ENCODE measurements around the gene MLYCD. TPM values are rescaled to one million over a fixed set of nuclear protein-coding genes. Genes with fewer than 3 reads are reported as not detected.

The MLYCD gene
- total and polyA plus RNA-seq, 4 donors: 3.7 to 24.4 (median 7.5) TPM

DNA sequence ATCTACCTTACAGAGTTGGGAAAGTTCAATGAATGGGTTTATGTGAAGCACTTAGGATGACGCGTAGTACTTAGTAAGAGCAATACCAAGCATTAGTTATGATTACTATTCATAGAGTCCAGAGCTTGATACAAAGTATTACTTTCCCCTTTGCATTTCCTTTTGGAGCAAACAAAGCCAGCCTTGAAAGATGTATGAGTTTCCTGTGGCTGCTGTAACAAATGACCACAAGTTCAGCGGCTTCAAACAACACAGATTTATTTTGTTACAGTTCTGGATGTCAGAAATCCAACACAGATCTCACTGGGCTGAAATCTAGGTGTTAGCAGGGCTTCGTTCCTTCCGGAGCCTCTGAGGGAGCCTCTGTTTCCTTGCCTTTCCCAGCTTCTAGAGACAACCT lies 8.6 kb upstream of the MLYCD start (continued):
- TF ChIP-seq, protein P1, sequence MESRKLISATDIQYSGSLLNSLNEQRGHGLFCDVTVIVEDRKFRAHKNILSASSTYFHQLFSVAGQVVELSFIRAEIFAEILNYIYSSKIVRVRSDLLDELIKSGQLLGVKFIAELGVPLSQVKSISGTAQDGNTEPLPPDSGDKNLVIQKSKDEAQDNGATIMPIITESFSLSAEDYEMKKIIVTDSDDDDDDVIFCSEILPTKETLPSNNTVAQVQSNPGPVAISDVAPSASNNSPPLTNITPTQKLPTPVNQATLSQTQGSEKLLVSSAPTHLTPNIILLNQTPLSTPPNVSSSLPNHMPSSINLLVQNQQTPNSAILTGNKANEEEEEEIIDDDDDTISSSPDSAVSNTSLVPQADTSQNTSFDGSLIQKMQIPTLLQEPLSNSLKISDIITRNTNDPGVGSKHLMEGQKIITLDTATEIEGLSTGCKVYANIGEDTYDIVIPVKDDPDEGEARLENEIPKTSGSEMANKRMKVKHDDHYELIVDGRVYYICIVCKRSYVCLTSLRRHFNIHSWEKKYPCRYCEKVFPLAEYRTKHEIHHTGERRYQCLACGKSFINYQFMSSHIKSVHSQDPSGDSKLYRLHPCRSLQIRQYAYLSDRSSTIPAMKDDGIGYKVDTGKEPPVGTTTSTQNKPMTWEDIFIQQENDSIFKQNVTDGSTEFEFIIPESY (IDR thresholded peaks at IDR 0.05): no peak
- TF ChIP-seq FOXA1 (IDR thresholded peaks at IDR 0.05) (no peak), GABPA (IDR thresholded peaks at IDR 0.05 in 1 of 2, conservative IDR thresholded peaks at IDR 0.05 in 1 of 2) (no peak), NR2F2 (IDR thresholded peaks at IDR 0.05) (no peak), JUND (IDR thresholded peaks at IDR 0.05) (no peak), YY1 (IDR thresholded peaks at IDR 0.05) (no peak)
- TF ChIP-seq, protein P2, sequence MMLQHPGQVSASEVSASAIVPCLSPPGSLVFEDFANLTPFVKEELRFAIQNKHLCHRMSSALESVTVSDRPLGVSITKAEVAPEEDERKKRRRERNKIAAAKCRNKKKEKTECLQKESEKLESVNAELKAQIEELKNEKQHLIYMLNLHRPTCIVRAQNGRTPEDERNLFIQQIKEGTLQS (IDR thresholded peaks at IDR 0.05): no peak
- TF ChIP-seq, protein P3, sequence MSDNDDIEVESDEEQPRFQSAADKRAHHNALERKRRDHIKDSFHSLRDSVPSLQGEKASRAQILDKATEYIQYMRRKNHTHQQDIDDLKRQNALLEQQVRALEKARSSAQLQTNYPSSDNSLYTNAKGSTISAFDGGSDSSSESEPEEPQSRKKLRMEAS (IDR thresholded peaks at IDR 0.05): no peak

DNA sequence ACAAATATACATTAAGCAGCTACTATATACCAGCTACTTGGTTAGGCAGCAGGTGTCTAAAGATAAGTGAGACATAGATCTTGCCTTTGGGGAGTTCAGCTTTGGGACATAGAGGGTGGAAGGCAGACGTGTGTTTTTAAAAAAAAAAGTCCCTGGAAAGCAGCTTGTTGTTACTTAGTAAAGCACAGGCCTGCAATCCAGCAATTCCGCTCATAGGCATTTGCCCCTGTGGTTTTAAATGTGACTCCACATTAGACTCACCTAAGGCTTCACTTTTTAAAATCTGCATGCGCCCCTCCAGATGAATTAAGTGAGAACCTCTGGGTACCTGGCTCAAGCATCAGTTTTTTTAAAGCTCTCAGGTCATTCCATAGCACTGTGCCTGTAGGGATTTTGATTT lies 7.2 kb upstream of the MLYCD start:
- DNase-seq (ENCODE audit: low spot score): no peak
- no peaks in the 10 kb centered on the region for H3K36me3 ChIP-seq (ENCODE audit: control insufficient read depth in 4 of 4, insufficient read depth in 3 of 4, low read depth in 1 of 4, low read length in 3 of 4)
- no peak overlapping the region for H3K9ac ChIP-seq (ENCODE audit: low read depth in 1 of 2, low read length in 2 of 2)
- peaks cover 0 to 5% (median 3%) of the 10 kb centered on the region in 4 donors for H3K9me3 ChIP-seq (ENCODE audit: control insufficient read depth in 4 of 4, low read length in 3 of 4)
- TF ChIP-seq GABPA (IDR thresholded peaks at IDR 0.05 in 1 of 2, conservative IDR thresholded peaks at IDR 0.05 in 1 of 2) (no peak), HNF4A (conservative IDR thresholded peaks at IDR 0.05) (no peak), HNF4G (IDR thresholded peaks at IDR 0.05) (no peak), SP1 (IDR thresholded peaks at IDR 0.05) (no peak)
- H3K4me3 ChIP-seq (ENCODE audit: low read depth in 1 of 3, low read length in 3 of 3): no peak overlapping the region
- no peaks in the 10 kb centered on the region for H3K4me1 ChIP-seq (ENCODE audit: control insufficient read depth in 4 of 4, insufficient read depth in 4 of 4, low read length in 3 of 4)
- no peak overlapping the region for H3K27ac ChIP-seq (ENCODE audit: low read depth in 1 of 2, low read length in 2 of 2)
- no peaks in the 10 kb centered on the region for H3K27me3 ChIP-seq (ENCODE audit: control insufficient read depth in 4 of 4, insufficient read depth in 4 of 4, low read length in 3 of 4)
- WGBS: 86% methylated on average over 3 of the region's 3 CpGs

DNA sequence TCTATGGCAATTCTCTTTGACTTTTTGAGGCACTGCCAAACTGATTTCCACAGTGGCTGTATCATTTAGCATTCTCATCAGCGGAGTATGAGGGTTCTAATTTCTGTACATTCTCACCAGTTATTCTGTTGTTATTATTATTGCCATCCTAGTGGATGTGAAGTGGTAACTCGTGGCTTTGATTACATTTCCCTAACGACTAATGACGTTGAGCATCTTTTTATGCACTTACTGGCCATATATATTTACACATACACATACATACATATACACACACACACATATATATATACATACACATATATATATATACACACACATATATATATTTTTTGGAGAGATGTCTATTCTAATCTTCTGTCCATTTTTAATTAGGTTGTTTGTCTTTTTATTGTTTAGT lies 3.7 kb upstream of the MLYCD start:
- Histone ChIP-seq H3K4me3 (ENCODE audit: low read depth in 1 of 3, low read length in 3 of 3) (no peak overlapping the region), H3K9ac (ENCODE audit: low read depth in 1 of 2, low read length in 2 of 2) (no peak overlapping the region), H3K27me3 (ENCODE audit: control insufficient read depth in 4 of 4, insufficient read depth in 4 of 4, low read length in 3 of 4) (no peaks in the 10 kb centered on the region), H3K4me1 (ENCODE audit: control insufficient read depth in 4 of 4, insufficient read depth in 4 of 4, low read length in 3 of 4) (peaks cover 0 to 13% (median 11%) of the 10 kb centered on the region in 4 donors), H3K9me3 (ENCODE audit: control insufficient read depth in 4 of 4, low read length in 3 of 4) (peaks cover 0 to 5% (median 3%) of the 10 kb centered on the region in 4 donors), H3K36me3 (ENCODE audit: control insufficient read depth in 4 of 4, insufficient read depth in 3 of 4, low read depth in 1 of 4, low read length in 3 of 4) (no peaks in the 10 kb centered on the region), H3K27ac (ENCODE audit: low read depth in 1 of 2, low read length in 2 of 2) (no peak overlapping the region)
- 86% methylated on average over 4 of the region's 4 CpGs for WGBS
- no peak for DNase-seq (ENCODE audit: low spot score)
- TF ChIP-seq RXRA (IDR thresholded peaks at IDR 0.05): no peak
- TF ChIP-seq, protein P3 (IDR thresholded peaks at IDR 0.05): no peak
- no peak for TF ChIP-seq HNF4G (IDR thresholded peaks at IDR 0.05)
- no peak for TF ChIP-seq HNF4A (conservative IDR thresholded peaks at IDR 0.05)
- TF ChIP-seq, protein P4, sequence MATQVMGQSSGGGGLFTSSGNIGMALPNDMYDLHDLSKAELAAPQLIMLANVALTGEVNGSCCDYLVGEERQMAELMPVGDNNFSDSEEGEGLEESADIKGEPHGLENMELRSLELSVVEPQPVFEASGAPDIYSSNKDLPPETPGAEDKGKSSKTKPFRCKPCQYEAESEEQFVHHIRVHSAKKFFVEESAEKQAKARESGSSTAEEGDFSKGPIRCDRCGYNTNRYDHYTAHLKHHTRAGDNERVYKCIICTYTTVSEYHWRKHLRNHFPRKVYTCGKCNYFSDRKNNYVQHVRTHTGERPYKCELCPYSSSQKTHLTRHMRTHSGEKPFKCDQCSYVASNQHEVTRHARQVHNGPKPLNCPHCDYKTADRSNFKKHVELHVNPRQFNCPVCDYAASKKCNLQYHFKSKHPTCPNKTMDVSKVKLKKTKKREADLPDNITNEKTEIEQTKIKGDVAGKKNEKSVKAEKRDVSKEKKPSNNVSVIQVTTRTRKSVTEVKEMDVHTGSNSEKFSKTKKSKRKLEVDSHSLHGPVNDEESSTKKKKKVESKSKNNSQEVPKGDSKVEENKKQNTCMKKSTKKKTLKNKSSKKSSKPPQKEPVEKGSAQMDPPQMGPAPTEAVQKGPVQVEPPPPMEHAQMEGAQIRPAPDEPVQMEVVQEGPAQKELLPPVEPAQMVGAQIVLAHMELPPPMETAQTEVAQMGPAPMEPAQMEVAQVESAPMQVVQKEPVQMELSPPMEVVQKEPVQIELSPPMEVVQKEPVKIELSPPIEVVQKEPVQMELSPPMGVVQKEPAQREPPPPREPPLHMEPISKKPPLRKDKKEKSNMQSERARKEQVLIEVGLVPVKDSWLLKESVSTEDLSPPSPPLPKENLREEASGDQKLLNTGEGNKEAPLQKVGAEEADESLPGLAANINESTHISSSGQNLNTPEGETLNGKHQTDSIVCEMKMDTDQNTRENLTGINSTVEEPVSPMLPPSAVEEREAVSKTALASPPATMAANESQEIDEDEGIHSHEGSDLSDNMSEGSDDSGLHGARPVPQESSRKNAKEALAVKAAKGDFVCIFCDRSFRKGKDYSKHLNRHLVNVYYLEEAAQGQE (IDR thresholded peaks at IDR 0.05): no peak
- TF ChIP-seq SP1 (IDR thresholded peaks at IDR 0.05): no peak
- no peak for TF ChIP-seq JUND (IDR thresholded peaks at IDR 0.05)
- TF ChIP-seq, protein P1 (IDR thresholded peaks at IDR 0.05): no peak

Data from liver (tissue), 9 donors.